ENCODE measurements around the gene BFSP2.
"Not testable (repeated sequence)": the region's sequence is repeated elsewhere in the genome, so short reads cannot be mapped to it uniquely, and the experiment has no call there.

Gene BFSP2

DNA sequence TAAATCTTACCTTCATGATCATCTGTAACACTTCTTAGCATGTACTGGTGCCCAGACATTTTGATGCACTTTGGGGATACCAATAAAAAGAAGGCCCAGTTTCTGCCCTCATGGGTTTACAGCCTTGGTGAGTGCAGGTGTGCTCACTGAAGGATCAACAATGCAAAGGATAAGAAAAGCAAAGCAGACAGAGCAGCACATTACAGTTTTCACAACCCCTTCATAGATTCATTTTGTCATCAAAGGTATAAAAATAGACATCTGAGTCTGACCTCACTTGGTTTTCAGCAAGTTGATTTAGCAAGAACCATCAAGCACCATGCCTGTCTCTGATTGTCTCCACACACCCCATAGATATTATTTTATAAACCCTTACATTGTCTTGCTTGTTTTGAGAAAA is 77.6 kb downstream of the BFSP2 start:
- DNase-seq = no peak

DNA sequence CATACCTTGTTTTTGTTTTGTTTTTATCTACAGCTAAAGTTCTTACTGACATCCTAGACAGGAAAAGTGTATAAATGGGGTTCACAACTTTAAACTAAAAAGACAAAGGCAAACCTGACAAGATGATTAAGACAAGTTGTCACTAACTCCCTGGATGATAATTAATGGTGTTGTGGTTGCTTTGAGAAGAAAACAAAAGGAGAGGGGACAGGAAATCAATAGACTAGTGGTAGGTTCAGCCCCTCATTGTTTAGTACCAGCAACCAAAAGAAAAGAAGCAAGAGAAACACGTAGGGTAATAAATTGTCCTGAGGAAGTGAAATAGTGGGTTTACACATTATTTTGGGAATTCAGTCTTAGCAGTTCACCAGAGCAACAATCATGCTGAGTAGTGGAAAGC is 78.8 kb downstream of the BFSP2 start:
- DNase-seq = no peak

DNA sequence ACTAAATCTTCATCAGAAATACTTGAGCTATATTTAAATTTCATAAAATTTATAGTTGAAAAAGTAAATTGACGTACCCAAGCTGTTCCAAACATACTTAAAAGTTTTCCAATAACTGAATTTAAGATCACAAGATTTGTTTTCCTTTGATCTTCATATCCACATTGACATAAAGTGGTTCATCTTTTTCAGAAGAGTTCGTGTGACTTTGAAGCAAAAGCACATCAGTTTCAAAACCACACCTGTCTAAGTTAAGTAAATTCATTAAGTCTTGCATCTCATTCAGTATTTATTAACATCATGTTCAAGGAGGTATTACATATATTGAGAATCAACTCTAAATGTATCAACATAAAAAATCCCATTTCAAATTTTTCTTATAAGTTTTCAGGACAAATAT is 79.5 kb downstream of the BFSP2 start:
- no peak for DNase-seq

DNA sequence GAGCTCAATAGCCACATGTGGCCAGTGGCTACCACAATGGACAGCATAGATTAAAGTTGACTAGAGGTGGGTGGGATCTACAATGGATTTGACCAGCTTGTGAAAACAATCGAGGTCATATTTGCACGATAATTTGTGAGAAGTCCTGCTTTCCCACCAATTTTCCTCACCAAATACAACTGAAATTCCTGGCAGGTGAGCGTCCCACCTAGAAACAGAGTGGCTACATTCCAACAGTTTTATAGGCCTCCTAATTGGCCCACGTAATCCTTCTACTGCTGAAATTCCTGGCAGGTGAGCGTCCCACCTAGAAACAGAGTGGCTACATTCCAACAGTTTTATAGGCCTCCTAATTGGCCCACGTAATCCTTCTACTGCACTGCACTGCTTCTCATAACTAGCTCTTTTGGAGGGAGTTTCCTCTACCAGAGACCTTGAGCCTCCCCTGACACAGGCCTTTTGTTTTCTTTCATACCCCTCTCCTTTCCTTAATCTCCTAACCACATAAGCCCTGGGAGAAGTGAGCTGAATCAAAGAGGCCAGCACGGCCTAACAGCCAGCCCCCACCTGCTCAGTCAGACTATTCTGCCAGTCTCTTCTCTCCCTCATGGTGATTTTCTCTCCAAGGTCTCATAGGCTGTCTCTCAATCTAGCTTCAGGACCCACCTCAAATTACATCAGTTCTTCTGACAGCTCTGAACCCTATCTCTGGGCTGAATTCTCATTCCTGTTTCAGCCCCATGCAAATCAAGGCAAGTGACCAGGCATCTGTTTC is 80.2 kb downstream of the BFSP2 start:
- DNase-seq = no peak

DNA sequence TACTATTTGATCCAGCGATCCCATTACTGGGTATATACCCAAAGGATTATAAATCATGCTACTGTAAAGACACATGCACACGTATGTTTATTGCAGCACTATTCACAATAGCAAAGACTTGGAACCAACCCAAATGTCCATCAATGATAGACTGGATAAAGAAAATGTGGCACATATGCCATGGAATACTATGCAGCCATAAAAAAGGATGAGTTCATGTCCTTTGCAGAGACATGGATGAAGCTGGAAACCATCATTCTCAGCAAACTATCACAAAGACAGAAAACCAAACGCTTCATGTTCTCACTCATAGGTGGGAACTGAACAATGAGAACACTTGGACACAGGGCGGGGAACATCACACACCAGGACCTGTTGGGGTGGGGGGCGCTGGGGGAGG is 82.6 kb downstream of the BFSP2 start:
- DNase-seq = not testable (repeated sequence)

DNA sequence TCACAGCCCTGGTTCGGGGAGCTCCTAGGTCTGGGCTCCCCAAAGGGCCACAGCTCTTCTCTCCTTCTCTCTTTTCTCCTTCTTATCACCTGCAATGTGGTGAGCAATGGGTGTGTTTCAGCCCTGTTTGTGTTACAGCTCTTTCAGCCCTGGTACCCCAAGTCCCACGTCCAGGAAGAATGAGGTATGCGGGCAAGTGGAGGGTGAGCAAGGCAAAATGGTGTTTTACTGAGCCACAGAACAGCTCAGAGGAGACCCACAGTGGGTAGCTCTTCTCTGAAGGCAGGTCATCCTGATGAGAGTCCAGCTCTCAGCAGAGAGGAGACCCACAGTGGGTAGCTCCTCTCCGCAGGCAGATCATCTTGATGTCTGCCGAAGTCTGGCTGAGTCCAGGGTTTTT is 86.8 kb downstream of the BFSP2 start:
- no peak for DNase-seq

DNA sequence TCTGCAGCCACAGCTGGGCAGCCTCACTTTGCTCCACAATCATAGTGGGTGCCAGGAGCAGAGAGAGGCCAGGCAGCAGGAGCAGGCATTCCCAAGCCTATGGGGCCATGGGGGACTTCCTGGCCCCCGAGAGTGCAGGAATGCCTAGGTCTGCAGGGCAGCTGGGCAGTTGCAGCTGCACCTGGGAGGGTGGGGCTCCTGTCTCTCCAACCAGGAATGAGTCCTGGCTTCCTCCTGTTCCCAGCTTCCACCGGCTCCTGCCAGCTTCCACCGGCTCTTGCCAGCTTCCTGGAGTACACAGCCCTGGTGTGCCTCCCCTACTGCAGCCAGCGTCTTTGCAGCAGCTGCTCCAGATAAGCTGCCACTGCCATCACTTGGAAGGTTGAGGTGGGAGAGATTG is 87.3 kb downstream of the BFSP2 start:
- no peak for DNase-seq

DNA sequence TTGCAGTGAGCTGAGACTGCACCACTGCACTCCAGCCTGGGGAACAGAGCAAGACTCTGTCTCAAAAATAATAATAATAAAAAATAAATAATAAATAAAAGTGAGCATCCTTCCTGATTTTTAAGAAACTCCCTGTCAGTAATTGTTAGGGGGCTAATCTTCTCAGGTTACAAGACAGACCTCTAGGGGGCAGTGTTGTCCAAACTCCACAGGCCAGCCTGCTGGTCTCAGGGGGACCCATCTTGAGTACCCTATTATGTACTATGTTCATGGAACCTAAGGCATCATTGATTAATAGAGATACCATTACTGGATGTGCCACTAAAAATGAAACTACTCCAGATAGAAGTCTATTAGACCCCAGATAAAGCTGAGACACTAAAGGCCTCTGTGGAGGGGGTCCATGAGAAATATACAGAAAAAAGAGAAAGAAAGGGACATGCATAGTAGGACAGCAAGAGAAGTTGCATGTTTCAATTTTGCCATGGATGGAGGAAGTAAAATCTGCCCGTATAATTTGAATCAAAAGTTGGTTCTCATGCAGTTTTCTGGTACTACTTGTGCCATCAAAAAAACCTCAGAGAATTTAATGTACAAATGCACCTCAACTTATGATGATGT is 88.2 kb downstream of the BFSP2 start:
- no peak for DNase-seq

DNA sequence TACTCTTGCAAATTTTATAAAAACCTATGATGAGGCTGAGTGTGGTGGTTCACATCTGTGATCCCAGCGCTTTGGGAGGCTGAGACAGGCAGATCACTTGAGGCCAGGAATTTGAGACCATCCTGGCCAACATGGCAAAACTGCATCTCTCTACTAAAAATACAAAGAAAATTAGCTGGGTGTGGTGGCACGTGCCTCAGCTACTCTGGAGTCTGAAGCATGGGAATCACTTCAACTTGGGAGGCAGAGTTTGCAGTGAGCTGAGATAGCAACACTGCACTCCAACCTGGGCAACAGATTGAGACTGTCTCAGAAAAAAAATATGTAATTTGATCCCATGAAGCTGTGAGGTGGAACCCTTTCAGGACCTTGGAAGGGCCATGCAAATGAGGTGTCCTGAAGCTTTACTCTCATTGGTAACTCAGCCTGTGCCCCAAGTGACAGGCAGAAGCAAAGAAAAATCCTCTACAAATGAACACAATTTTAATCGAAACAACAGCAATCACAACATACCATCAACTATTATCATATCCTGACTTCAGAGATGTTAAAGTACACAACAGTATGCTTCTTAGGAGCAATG is 89.0 kb downstream of the BFSP2 start:
- no peak for DNase-seq

DNA sequence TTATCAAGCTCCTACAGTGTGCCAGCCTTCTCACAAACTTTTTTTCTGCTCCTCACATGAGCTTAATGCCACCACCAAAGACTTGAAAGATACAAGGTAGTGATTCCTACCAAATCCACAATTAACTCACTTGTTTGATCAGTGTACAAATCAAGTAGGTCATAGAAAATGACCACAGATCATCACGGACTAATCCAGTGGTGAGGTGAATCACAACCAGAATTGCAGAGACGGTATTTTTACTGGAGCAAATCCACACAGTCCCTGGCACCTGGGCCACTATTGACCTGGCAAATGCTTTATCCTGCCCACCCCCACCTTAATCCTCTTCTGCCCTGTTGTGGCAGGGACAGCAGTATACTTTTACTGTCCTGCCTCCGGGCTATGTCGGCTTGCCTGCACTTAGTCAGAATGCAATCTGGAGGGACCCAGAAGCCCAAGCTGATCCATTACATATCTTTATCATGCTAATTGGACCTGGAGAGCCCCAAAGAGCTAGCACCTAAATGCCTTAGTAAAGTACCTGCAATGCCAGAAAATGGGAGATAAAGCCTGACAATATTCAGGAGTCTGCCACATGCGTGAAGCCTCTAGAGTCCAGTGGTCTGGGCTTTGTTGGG is 89.7 kb downstream of the BFSP2 start:
- no peak for DNase-seq

DNA sequence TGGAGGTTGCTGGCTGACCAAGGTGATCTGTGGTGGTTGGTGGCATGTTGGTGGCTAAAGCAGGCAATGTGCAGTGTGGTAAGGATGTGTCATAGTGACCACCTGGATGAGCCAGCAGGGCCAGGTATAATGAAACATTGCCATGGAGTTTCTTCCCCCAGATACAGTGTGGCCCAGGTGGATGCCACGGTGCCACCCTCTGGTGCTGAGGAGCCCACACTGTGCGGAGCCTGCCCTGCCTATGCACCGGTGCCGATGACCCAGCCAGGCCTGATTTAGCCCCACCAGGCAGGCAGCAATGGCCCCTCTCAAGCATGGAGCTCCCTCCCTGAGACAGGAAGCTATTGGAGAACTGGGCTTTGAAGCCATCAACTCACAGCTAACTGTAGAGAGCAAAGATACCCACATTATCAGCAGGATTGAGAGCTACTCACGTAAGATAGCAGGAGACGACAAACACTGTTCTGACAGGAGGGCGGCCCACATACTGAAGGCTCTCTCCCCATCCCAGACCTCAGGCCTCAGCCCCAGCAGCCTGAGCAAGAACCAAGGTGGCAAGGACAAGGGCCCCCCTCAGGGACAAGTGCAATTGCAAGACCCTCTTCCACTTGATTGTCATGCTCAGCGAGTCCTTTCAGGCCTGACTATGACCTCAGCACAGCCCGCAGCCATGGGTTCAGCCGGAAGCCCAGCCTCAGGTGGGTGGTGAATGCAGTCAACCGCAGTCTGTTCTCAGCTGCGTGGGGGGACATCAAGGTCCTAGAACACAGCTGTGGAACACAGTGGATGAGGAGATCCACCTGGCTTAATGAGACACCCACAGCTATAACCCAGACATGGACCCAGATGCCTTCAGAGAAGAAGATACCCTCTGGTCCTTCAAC is 90.9 kb downstream of the BFSP2 start:
- no peak for DNase-seq

DNA sequence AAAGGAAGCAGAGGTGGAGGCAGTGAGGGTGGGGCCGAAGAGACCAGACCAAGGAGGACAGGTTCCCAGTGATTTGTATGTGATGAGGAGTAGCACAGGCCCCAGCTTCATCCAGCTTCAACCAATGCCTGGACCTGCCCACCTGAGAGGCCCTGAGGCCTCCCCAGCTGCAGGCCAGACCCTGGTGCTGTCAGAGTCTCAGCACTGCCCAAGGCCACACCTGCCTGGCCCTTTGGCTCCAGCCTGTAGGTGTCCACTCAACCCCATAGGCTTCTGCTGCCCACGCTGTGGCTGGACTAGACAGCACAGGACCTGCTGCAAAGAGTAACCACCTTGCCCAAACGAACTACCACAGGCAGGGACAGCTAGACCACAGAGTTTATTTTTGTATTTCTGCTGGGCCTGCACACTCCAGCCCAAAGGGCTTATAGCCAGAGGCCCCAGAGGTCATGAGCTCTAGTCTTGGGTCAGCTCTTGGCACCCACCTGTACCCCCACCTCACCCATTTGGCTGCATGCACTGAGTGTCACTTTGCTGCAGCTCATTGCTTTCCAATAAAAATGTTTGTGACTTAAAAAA is 91.7 kb downstream of the BFSP2 start:
- DNase-seq = no peak

DNA sequence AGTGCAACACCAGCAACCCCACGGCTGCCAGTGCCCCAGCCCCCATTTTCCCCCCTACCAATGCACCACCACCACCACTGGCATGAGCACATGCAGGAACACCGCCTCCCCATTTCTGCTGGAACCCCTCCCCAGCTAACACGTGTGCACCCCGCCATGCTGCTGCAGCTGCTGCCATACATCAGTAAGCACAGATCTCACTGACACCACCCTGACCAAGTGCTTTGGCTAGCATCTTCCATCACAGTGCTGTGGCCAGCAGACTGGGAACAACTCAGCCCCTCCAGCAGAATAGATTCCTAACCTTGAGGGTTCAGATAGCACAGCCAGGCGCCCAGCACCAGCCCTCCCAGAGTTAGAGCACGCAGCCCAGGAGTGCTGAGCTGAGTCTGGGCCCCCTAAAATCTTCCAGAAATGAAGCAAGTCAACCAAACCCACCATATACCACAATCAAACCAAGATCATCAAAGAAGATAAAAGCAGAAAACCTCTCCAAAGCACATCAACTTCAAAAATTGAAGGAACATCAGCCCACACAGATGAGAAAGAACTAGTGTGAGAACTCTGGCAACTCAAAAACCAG is 92.4 kb downstream of the BFSP2 start:
- no peak for DNase-seq

DNA sequence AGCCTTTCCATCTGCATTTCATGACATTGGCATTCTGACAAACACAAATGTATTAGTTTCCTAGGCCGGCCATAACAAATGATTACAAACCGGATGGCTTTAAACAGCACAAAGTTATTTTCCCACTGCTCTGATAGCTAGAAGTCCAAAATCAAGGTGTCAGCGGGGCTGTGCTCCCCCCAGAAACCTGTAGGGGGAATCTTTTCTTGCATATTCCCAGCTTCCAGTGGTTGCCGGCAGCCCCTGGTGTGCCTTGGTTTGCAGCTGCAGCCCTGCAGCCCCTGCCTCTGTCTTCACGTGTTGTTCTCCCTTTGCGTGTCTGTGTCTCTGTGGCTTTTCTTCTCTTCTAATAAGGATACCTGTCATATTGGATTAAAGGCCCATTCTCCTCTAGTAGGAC is 94.6 kb downstream of the BFSP2 start:
- DNase-seq = no peak

DNA sequence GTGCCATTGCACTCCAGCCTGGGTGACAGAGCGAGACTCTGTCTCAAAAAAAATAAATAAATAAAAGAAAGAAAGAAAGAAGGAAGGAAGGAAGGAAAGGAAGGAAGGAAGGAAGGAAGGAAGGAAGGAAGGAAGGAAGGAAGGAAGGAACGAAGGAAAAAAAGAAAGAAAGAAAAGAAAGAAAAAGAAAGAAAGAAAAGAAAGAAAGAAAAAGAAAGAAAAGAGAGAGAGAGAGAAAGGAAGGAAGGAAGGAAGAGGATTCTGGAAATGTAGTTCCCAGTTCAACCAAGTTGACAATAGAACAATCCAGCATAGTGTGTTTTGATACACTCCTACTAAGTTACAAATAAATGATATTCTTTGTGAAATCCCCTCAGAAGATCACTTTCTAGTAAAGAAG is 102.7 kb downstream of the BFSP2 start:
- not testable (repeated sequence) for DNase-seq

DNA sequence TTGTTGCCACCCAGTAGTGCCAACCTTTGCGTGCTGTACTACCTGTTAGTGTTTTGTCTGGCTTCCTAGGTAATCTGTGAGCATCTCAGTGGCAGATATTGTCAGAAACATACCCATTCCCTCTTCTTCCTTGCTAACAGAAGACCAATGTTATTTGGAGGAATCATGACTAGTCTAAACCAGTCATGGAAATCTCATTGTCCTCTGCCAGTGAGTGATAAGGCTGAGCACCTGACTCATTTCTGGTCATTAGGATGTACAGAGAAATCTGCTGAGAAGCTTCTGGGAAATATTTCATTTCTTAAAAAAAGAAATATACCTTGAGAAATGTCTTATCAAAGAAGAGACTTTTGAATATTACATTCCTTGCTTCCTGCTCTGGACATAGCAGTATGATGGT is 103.6 kb downstream of the BFSP2 start:
- DNase-seq = no peak

DNA sequence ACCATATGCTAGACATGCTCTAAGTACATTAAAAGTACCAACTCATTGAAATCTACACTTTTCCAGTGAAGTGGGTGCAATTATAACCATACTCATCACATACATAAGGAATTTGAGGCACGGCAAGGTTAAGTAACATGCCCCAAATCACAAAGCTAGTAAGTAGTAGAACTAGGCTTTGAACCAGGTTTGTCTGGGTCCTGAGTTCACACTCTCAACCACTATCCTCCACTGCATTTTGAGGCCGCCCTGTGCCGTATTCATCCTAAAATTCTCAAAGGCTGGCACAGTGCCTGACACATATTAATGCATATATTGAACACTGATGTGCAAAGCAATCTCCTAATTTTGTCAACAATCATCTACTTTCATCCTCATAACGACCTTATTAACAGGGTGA is 104.9 kb downstream of the BFSP2 start:
- DNase-seq = no peak

DNA sequence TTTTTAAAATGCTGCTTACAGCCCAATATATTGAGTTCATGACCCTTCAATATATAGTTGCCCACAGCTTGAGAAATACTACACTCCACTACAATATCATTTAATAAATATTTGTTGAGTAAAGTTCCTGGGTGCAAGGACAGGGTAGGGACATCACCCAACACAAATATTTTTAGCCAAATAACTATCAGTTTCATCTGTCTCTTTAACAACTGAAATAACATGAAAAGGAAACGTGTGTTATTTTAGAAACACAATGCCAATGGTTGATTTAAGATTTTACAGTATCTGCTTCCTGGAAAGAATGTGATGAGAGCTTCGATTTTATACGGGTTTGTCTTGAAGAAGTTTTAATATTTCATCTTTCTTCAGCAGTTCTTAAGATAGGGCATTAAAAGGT is 106.0 kb downstream of the BFSP2 start:
- no peak for DNase-seq

DNA sequence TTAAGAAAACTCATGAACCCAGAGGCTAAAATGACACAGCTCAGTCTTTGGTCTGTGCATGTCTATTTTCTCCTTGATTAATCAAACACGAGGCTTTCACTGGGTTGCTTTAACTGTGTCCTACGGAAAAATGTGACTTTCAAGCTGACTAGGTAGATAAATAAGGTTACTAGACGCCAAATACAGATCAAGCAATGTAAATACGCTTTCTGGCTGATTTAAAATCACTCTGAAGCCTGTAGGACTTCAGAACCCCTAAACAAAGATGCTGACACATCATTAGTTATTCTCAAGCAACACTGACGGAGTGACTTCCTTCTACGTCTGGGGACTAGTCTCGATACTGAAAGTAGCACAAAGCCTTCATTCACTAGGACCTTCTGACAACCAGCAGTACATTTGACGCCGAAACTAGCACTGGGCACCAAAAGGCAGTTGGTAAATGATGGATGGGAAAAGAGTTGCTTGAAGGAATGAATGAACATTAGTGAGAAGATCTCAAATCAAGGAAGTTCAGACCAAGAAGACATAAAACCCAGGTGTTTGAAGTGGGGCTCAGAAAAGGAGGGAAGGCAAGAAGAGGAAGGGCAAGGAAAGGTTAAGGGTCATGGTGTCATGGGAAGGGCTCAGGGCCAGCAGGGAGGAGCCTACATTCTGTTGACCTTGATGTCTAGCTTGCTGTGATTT is 106.5 kb downstream of the BFSP2 start:
- DNase-seq = peak in 4 of 58 donors; percentile 3 to 11 (median 4)

DNA sequence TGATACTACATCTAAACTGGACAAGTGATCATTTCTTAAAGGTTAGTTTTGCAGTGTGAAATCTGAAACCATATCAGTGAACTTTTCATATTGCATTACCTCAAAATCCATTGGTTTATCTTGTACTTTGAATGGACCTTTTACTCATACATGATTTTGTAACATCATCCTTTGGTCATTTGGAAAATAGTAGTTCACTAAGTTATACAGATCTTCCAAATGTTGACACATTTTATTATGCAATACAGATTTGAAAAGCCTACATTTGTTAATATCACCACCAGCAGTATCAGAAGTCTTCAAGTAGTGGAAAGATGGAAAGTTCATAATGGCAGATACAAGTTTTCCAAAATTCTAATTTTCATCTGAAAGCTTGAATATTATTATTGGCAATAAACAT is 109.6 kb downstream of the BFSP2 start:
- DNase-seq = no peak
